CD4-positive, alpha-beta memory T cell (primary cell): ENCODE results near the gene ATP11A. TPM values are rescaled to one million over a fixed set of nuclear protein-coding genes. Genes with fewer than 3 reads are reported as not detected.

Experiments
- CTCF ChIA-PET: fragments of 350-600 bp; sonication (Branson Sonifier 250); formaldehyde crosslinking; loops from one replicate; lab custom pipeline; 2021; ENCODE audit warnings: inconsistent platforms; ENCODE audit not compliant: partially characterized antibody; lab: Charles Lee
- POLR2A ChIA-PET: fragments of 350-600 bp; sonication (Branson Sonifier 250); formaldehyde crosslinking; loops from one replicate; lab custom pipeline; 2021; ENCODE audit not compliant: partially characterized antibody; lab: Charles Lee
- DNase-seq, 5 donors: peaks; one replicate each; pipeline versions ENCODE4 v3.0.0 to v3.0.0-alpha.2; 2020 to 2022; ENCODE audit warnings: mixed read lengths in 1 of 5
- H3K27ac ChIP-seq: one replicate; pipeline ENCODE4 v1.7.0; 2013; ENCODE audit warnings: low read depth, low read length
- H3K27me3 ChIP-seq: 2 replicates; pipeline ENCODE4 v1.7.0; 2013; ENCODE audit warnings: mild to moderate bottlenecking, low read length, moderate library complexity; ENCODE audit not compliant: insufficient read depth
- H3K36me3 ChIP-seq: 2 replicates; pipeline ENCODE4 v1.7.0; 2013; ENCODE audit warnings: mild to moderate bottlenecking, low read length, moderate library complexity; ENCODE audit not compliant: insufficient read depth
- H3K4me1 ChIP-seq: 2 replicates; pipeline ENCODE4 v1.7.0; 2013; ENCODE audit warnings: mild to moderate bottlenecking, low read length, moderate library complexity; ENCODE audit not compliant: insufficient read depth
- H3K4me3 ChIP-seq, 2 donors: one replicate each; pipeline ENCODE4 v1.7.0; 2013; ENCODE audit warnings: low read length in 2 of 2, mild to moderate bottlenecking in 1 of 2
- H3K9me3 ChIP-seq, 2 donors: one replicate each; pipeline ENCODE4 v1.7.0; 2013; ENCODE audit warnings: low read length in 2 of 2, control low read depth in 1 of 2; ENCODE audit not compliant: control insufficient read depth in 1 of 2
- H3K27ac Mint-ChIP-seq, 7 donors: one replicate each; pipeline ENCODE4 v1.8.0; 2020 to 2021; ENCODE audit warnings: mixed read lengths in 7 of 7, mild to moderate bottlenecking in 6 of 7, inconsistent platforms in 3 of 7, moderate library complexity in 3 of 7
- H3K27me3 Mint-ChIP-seq, 2 donors: one replicate each; pipeline ENCODE4 v1.8.0; 2020 to 2021; ENCODE audit warnings: mixed read lengths in 2 of 2
- H3K36me3 Mint-ChIP-seq, 2 donors: one replicate each; pipeline ENCODE4 v1.8.0; 2020 to 2021; ENCODE audit warnings: mixed read lengths in 2 of 2, inconsistent platforms in 1 of 2, mild to moderate bottlenecking in 1 of 2
- H3K4me1 Mint-ChIP-seq, 4 donors: one replicate each; pipeline ENCODE4 v1.8.0; 2020 to 2021; ENCODE audit warnings: mixed read lengths in 4 of 4, mild to moderate bottlenecking in 1 of 4
- H3K4me3 Mint-ChIP-seq, 8 donors: one replicate each; pipeline ENCODE4 v1.8.0; 2020 to 2021; ENCODE audit warnings: mixed read lengths in 8 of 8, mild to moderate bottlenecking in 7 of 8, moderate library complexity in 6 of 8, inconsistent platforms in 3 of 8
- H3K9me3 Mint-ChIP-seq, 8 donors: one replicate each; pipeline ENCODE4 v1.8.0; 2020 to 2021; ENCODE audit warnings: mixed read lengths in 8 of 8, mild to moderate bottlenecking in 5 of 8, inconsistent platforms in 3 of 8, moderate library complexity in 1 of 8
- intact Hi-C: fragments of 100-400 bp; cut with micrococcal nuclease; formaldehyde crosslinking; loops from one replicate; pipeline ENCODE4 v1.15.1; 2023
- polyA plus RNA-seq, 2 donors: library from polyadenylated mRNA; unstranded; fragments of 300-500 nt; fragmentation: Illumina TruSeq; gene quantifications; one replicate each; pipeline ENCODE4 v1.2.3, GENCODE V29; 2021
- total RNA-seq, 2 experiments: library from RNA; stranded (reverse); gene quantifications; one replicate each; pipeline ENCODE4 v1.2.3, GENCODE V29; 2021

Gene ATP11A
- total and polyA plus RNA-seq, 4 experiments from 2014 or later: 1.1 to 50.5 (median 30.7) TPM

DNA sequence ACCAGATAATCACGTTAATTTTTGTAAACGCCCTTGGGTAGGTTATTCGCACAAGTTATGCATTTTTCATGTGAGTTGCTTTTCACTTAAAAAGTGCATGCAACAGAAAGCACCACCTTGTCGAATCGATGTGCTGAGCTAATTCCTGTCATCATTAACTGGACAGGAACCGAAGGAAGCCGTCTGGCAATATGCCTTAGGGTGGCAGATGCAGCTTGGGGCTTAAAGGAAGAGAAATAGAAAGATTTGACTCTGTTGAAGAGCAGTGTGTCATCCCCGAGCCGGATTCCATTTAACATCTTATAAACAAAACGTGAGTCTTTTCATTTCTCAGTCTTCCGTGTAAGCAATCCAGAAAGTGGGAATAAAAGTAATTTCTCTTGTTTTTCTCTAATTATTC is 70.0 kb downstream of the ATP11A start:
- DNase-seq: no peak
- H3K27me3 ChIP-seq: no peaks in the 10 kb centered on the region
- intact Hi-C loops: no loop called here
- H3K27me3 Mint-ChIP-seq: no peaks in the 10 kb centered on the region
- ChIA-PET POLR2A (no interaction called here), CTCF (no interaction called here)
- H3K4me1 ChIP-seq: peaks cover 7% of the 10 kb centered on the region
- H3K9me3 Mint-ChIP-seq: peaks cover 0 to 2% (median 0%) of the 10 kb centered on the region in 8 donors
- H3K9me3 ChIP-seq: no peaks in the 10 kb centered on the region
- H3K4me3 Mint-ChIP-seq: no peak overlapping the region
- peaks cover 4 to 6% of the 10 kb centered on the region in 2 donors for H3K36me3 Mint-ChIP-seq
- H3K4me3 ChIP-seq: no peak overlapping the region
- H3K27ac ChIP-seq: no peak overlapping the region
- no peaks in the 10 kb centered on the region for H3K36me3 ChIP-seq
- H3K27ac Mint-ChIP-seq: no peak overlapping the region
- peaks cover 6 to 23% (median 12%) of the 10 kb centered on the region in 4 donors for H3K4me1 Mint-ChIP-seq

DNA sequence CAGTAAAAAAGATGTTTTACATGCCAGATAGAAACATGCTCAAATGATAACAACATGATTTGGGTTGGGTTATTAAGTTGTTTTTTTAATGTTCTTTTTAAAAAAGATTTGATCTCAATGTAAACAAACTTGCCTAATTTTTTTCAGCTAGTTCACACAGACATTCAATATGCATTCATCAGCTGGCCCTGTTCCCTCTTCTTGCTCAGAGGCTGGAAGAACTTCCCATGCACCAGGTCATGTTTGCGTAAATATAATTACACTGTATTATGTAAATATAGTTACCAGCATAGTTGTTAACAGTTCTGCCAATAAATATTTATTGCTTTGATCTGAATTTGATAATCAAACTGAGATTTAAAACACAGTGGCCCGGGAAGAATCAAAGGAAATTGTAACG is 70.6 kb downstream of the ATP11A start:
- H3K4me3 ChIP-seq: no peak overlapping the region
- no peaks in the 10 kb centered on the region for H3K36me3 ChIP-seq
- ChIA-PET CTCF (no interaction called here), POLR2A (no interaction called here)
- Mint-ChIP-seq H3K36me3 (peaks cover 4 to 6% of the 10 kb centered on the region in 2 donors), H3K9me3 (peaks cover 0 to 2% (median 0%) of the 10 kb centered on the region in 8 donors), H3K27me3 (no peaks in the 10 kb centered on the region), H3K4me1 (peaks cover 6 to 26% (median 14%) of the 10 kb centered on the region in 4 donors), H3K4me3 (no peak overlapping the region), H3K27ac (no peak overlapping the region)
- no peaks in the 10 kb centered on the region for H3K27me3 ChIP-seq
- no peaks in the 10 kb centered on the region for H3K9me3 ChIP-seq
- no peak for DNase-seq
- peaks cover 7% of the 10 kb centered on the region for H3K4me1 ChIP-seq
- intact Hi-C loops: no loop called here
- no peak overlapping the region for H3K27ac ChIP-seq

DNA sequence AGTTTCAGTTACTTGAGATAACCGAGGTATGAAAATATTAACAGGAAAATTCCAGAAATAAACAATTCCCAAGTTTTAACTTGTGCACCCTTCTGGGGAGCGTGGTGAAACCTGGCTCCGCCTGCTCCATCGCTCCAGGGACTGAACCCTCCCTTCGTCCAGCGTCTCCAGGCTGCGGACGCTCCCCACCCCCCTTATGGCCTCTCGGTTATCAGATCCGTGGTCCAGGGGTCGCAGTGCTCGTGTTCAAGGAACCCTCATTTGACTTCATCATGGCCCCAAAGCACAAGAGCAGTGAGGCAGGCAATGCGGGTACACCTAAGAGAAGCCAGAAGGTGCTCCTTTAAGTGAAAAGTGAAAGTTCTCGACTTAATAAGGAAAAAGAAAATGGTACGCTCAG is 71.1 kb downstream of the ATP11A start:
- intact Hi-C loops: no loop called here
- Mint-ChIP-seq H3K27me3 (no peaks in the 10 kb centered on the region), H3K36me3 (peaks cover 4 to 6% of the 10 kb centered on the region in 2 donors), H3K9me3 (peaks cover 0 to 2% (median 0%) of the 10 kb centered on the region in 8 donors), H3K4me3 (no peak overlapping the region), H3K4me1 (peaks cover 9 to 31% (median 17%) of the 10 kb centered on the region in 4 donors), H3K27ac (peak overlapping the region in 1 of 7 donors; percentile 7)
- DNase-seq: no peak
- Histone ChIP-seq H3K9me3 (no peaks in the 10 kb centered on the region), H3K27me3 (no peaks in the 10 kb centered on the region), H3K4me1 (peaks cover 7% of the 10 kb centered on the region), H3K4me3 (no peak overlapping the region), H3K36me3 (no peaks in the 10 kb centered on the region), H3K27ac (no peak overlapping the region)
- ChIA-PET CTCF (no interaction called here), POLR2A (no interaction called here)

- intact Hi-C loops: no loop called here
- POLR2A ChIA-PET: no interaction called here
- no peak overlapping the region for H3K27ac ChIP-seq
Observed at GRCh38 chr13:112761701-112762689, 72.2 kb downstream of the ATP11A start.

GRCh38 chr13:112762690-112763080 is 72.8 kb downstream of the ATP11A start:
- Histone ChIP-seq H3K36me3 (no peaks in the 10 kb centered on the region), H3K4me3 (no peak overlapping the region), H3K9me3 (no peaks in the 10 kb centered on the region), H3K4me1 (peaks cover 15% of the 10 kb centered on the region), H3K27me3 (no peaks in the 10 kb centered on the region), H3K27ac (no peak overlapping the region)
- peaks cover 0 to 2% (median 0%) of the 10 kb centered on the region in 8 donors for H3K9me3 Mint-ChIP-seq
- peak overlapping the region in 1 of 7 donors; percentile 18 for H3K27ac Mint-ChIP-seq
- intact Hi-C loops: no loop called here
- H3K36me3 Mint-ChIP-seq: peaks cover 4 to 8% of the 10 kb centered on the region in 2 donors
- H3K4me3 Mint-ChIP-seq: no peak overlapping the region
- ChIA-PET POLR2A (no interaction called here), CTCF (no interaction called here)
- no peaks in the 10 kb centered on the region for H3K27me3 Mint-ChIP-seq
- no peak for DNase-seq
- peaks cover 17 to 34% (median 22%) of the 10 kb centered on the region in 4 donors for H3K4me1 Mint-ChIP-seq

More at GRCh38 chr13:112761701-112762689, 72.2 kb downstream of the ATP11A start:
- Mint-ChIP-seq H3K9me3 (peaks cover 0 to 2% (median 0%) of the 10 kb centered on the region in 8 donors), H3K36me3 (peaks cover 4 to 8% of the 10 kb centered on the region in 2 donors), H3K27ac (peak overlapping the region in 2 of 7 donors; percentile 18 to 47), H3K4me1 (peaks cover 15 to 37% (median 23%) of the 10 kb centered on the region in 4 donors), H3K27me3 (no peaks in the 10 kb centered on the region), H3K4me3 (no peak overlapping the region)
- H3K4me3 ChIP-seq: no peak overlapping the region
- CTCF ChIA-PET: no interaction called here
- no peak for DNase-seq
- H3K27me3 ChIP-seq: no peaks in the 10 kb centered on the region
- H3K4me1 ChIP-seq: peaks cover 10% of the 10 kb centered on the region
- H3K9me3 ChIP-seq: no peaks in the 10 kb centered on the region
- H3K36me3 ChIP-seq: no peaks in the 10 kb centered on the region

GRCh38 chr13:112764028-112764427 is 74.2 kb downstream of the ATP11A start:
- no peaks in the 10 kb centered on the region for H3K9me3 ChIP-seq
- H3K36me3 Mint-ChIP-seq: peaks cover 4 to 8% of the 10 kb centered on the region in 2 donors
- DNase-seq: no peak
- POLR2A ChIA-PET: interaction anchor here (0.6 kb wide), 1 partner anchor 29 kb away, joined by 3 read pairs; no protein-coding TSS in a partner anchor
- H3K4me3 ChIP-seq: no peak overlapping the region
- peak overlapping the region in 2 of 7 donors; percentile 72 to 83 for H3K27ac Mint-ChIP-seq
- peaks cover 25 to 40% (median 33%) of the 10 kb centered on the region in 4 donors for H3K4me1 Mint-ChIP-seq
- CTCF ChIA-PET: no interaction called here
- H3K4me3 Mint-ChIP-seq: no peak overlapping the region
- H3K4me1 ChIP-seq: peaks cover 21% of the 10 kb centered on the region
- H3K27me3 ChIP-seq: no peaks in the 10 kb centered on the region
- H3K27me3 Mint-ChIP-seq: no peaks in the 10 kb centered on the region
- intact Hi-C loops: no loop called here
- no peaks in the 10 kb centered on the region for H3K36me3 ChIP-seq
- H3K9me3 Mint-ChIP-seq: peaks cover 0 to 3% (median 0%) of the 10 kb centered on the region in 8 donors
- H3K27ac ChIP-seq: no peak overlapping the region

- Mint-ChIP-seq H3K27me3 (no peaks in the 10 kb centered on the region), H3K36me3 (peaks cover under 1 to 8% of the 10 kb centered on the region in 2 donors), H3K4me1 (peaks cover 23 to 45% (median 32%) of the 10 kb centered on the region in 4 donors), H3K27ac (no peak overlapping the region), H3K9me3 (peaks cover 0 to 3% (median 0%) of the 10 kb centered on the region in 8 donors), H3K4me3 (no peak overlapping the region)
- Histone ChIP-seq H3K27me3 (no peaks in the 10 kb centered on the region), H3K4me1 (peaks cover 24% of the 10 kb centered on the region), H3K36me3 (peaks cover 3% of the 10 kb centered on the region), H3K4me3 (no peak overlapping the region), H3K9me3 (no peaks in the 10 kb centered on the region), H3K27ac (no peak overlapping the region)
- no peak for DNase-seq
- intact Hi-C loops: no loop called here
- ChIA-PET CTCF (no interaction called here), POLR2A (no interaction called here)
Observed at GRCh38 chr13:112764864-112765561, 75.2 kb downstream of the ATP11A start.
